Ascending aorta (tissue), 2 donors: Measurements from ENCODE around the gene ARFGAP3. TPM values are rescaled to one million over a fixed set of nuclear protein-coding genes. Genes with fewer than 3 reads are reported as not detected.
"Not testable (repeated sequence)": the region's sequence is repeated elsewhere in the genome, so short reads cannot be mapped to it uniquely, and the experiment has no call there.

Experiments
- DNase-seq, 2 donors: peaks; one replicate each; pipeline ENCODE4 v3.0.0-alpha.2; 2019; ENCODE audit warnings: low spot score in 2 of 2
- H3K27ac ChIP-seq, 2 donors: fragments of 200-600 bp; sonication (generic); one replicate each; pipeline ENCODE4 v1.5.1; 2016 to 2017; ENCODE audit warnings: mild to moderate bottlenecking in 1 of 2
- H3K27me3 ChIP-seq: fragments of 200-600 bp; sonication (generic); one replicate; pipeline ENCODE4 v1.5.1; 2017
- H3K36me3 ChIP-seq, 2 donors: fragments of 200-600 bp; sonication (generic); one replicate each; pipeline ENCODE4 v1.5.1; 2016
- H3K4me1 ChIP-seq, 2 donors: fragments of 200-600 bp; sonication (generic); one replicate each; pipeline ENCODE4 v1.5.1; 2016 to 2017; ENCODE audit warnings: mild to moderate bottlenecking in 1 of 2
- H3K4me3 ChIP-seq, 2 donors: fragments of 200-600 bp; sonication (generic); one replicate each; pipeline ENCODE4 v1.5.1; 2016 to 2017; ENCODE audit warnings: mild to moderate bottlenecking in 1 of 2
- H3K9me3 ChIP-seq, 2 donors: fragments of 200-600 bp; sonication (generic); one replicate each; pipeline ENCODE4 v1.5.1; 2016
- CTCF ChIP-seq, 3 experiments: fragments of 200-600 bp in 2 of 3; fragments of 450-650 bp in 1 of 3; sonication (generic) in 2 of 3; IDR thresholded peaks; one replicate each; pipeline ENCODE4 v1.5.1; 2016 to 2019; ENCODE audit warnings: antibody characterized with exemption in 3 of 3, mild to moderate bottlenecking in 1 of 3, moderate library complexity in 1 of 3
- intact Hi-C: fragments of 100-400 bp; cut with DNase I; formaldehyde crosslinking; loops from one replicate; pipeline ENCODE4 v1.15.1; 2023
- total RNA-seq: library from RNA; depleted of rRNA; stranded (reverse); fragments of >200 nt; gene quantifications from one replicate; pipeline ENCODE4 v1.1.0, GENCODE V29; 2016

Gene ARFGAP3
- total RNA-seq, 1 donor from 2014 or later, result 21.6 TPM

DNA sequence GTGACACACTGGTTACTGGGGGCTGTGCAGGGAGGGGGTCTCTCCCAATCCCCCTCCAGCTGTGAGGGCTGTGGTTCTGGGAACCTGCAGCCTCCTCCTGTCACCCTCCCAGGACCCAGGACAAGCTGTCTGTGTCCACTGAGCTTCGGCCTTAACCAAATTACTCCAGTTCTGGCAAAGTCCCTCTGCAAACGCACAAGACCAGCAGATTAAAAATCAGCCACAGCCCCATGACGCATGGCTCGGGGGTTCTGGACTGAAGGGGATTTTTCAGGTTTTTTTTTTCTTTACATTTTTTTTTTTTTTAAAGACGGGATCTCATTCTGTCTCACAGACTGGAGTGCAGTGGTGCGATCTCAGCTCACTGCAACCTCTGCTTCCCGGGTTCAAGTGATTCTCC is 104.2 kb downstream of the ARFGAP3 start:
- intact Hi-C loops, result no loop called here
- no peaks in the 10 kb centered on the region for H3K27me3 ChIP-seq
- H3K4me3 ChIP-seq, result no peak overlapping the region
- DNase-seq, result no peak
- no peaks in the 10 kb centered on the region for H3K9me3 ChIP-seq
- TF ChIP-seq CTCF (IDR thresholded peaks at IDR 0.05), result no peak
- no peaks in the 10 kb centered on the region for H3K36me3 ChIP-seq
- peak overlapping the region in 1 of 2 donors; percentile 49 for H3K27ac ChIP-seq
- peaks cover 0 to 5% of the 10 kb centered on the region in 2 donors for H3K4me1 ChIP-seq

DNA sequence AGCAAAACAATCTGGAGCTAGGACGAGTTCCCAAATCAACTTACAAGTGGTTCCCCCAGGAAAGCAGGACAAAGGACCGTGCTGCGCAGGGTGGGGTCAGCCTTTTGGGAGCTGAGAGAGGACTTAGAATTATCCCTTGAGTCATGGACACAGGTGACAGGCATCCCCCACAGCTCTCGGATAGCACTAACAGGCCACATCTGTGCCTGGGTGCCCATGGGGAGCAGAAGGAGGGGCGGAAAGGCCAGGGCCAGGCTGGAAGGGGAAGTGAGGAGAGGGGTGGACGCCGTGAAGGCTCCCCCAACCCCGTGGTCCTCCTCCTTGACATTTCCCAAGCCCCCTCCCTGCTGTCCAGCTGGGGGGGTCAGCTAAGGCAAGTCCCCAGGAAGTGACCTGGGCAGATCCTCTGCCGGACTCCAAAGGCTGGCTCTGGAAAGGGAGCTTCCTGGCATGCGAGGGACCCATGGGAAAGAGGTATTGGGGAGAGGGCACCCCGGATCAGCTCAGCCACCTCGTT is 104.8 kb downstream of the ARFGAP3 start:
- no peak for DNase-seq
- Histone ChIP-seq H3K27ac (peak overlapping the region; percentile 26 to 49), H3K9me3 (no peaks in the 10 kb centered on the region), H3K4me3 (no peak overlapping the region), H3K36me3 (no peaks in the 10 kb centered on the region), H3K27me3 (no peaks in the 10 kb centered on the region), H3K4me1 (peaks cover 0 to 5% of the 10 kb centered on the region in 2 donors)
- no peak for TF ChIP-seq CTCF (IDR thresholded peaks at IDR 0.05)
- intact Hi-C loops, result no loop called here

DNA sequence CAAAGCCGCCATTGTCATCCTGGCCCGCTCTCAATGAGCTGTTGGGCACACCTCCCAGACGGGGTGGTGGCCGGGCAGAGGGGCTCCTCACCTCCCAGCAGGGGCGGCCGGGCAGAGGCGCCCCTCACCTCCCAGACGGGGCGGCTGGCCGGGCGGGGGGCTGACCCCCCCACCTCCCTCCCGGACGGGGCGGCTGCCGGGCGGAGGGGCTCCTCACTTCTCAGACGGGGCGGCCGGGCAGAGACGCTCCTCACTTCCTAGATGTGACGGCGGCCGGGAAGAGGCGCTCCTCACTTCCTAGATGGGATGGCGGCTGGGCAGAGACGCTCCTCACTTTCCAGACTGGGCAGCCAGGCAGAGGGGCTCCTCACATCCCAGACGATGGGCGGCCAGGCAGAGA is 106.7 kb downstream of the ARFGAP3 start:
- intact Hi-C loops, H3K27me3 ChIP-seq, DNase-seq, H3K4me1 ChIP-seq, H3K4me3 ChIP-seq, H3K9me3 ChIP-seq, H3K27ac ChIP-seq, H3K36me3 ChIP-seq: not testable (repeated sequence)

DNA sequence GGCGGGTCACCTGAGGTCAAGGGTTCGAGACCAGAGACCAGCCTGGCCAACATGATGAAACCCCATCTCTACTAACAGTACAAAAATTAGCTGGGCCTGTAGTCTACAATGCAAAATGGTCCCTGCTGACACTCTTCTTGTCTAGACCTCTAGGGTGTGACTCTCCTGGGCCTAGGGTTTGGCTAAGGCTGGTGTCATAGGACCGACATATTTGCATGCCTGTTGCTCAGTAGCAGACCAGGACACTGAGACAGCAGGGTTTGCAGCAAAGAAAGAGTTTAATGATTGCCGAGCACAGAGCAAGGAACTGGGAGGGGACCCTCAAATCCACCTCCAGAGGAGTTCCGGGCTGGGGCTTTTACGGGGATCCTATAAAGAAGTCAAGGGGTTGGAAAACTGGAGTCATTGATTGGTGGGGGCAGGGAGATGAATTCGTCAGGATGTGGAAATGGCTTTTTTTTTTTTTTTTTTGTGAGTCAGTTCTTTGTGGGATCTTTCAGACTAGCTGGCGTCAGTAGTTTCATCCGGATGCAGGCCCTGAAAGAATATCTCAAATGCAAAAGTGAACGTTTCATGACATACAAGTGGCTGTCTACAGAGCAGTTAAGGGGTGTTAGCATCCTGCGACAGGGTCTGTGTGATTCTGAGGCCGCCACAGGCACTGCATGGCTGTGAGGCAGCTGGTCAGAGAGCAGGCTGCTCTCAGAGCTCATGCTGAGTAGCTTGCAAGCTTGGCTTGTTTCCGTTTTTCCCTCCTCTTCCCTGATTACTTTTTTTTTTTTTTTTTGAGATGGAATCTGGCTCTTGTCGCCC is 109.2 kb downstream of the ARFGAP3 start:
- Histone ChIP-seq H3K36me3 (no peaks in the 10 kb centered on the region), H3K4me3 (no peak overlapping the region), H3K27me3 (no peaks in the 10 kb centered on the region), H3K9me3 (no peaks in the 10 kb centered on the region), H3K27ac (peak overlapping the region; percentile 53 to 55), H3K4me1 (peaks cover 4 to 14% of the 10 kb centered on the region in 2 donors)
- DNase-seq, result no peak
- no peak for TF ChIP-seq CTCF (IDR thresholded peaks at IDR 0.05)
- intact Hi-C loops, result no loop called here

Other genes with a start within 250 kb of the ARFGAP3 start
- gene POLDIP3, start 242.4 kb downstream of the ARFGAP3 start, total RNA-seq, result 22.9 TPM
- gene ATP5MGL, start 216.7 kb downstream of the ARFGAP3 start, total RNA-seq, result not detected
- gene CYB5R3, start 207.9 kb downstream of the ARFGAP3 start, total RNA-seq, result 455 TPM
- 85.1 TPM for gene A4GALT, start 136.4 kb downstream of the ARFGAP3 start, total RNA-seq
- gene PACSIN2, start 157.9 kb upstream of the ARFGAP3 start, total RNA-seq, result 95.5 TPM
- 0.21 TPM for gene TTLL1, start 232.1 kb upstream of the ARFGAP3 start, total RNA-seq